ENCODE results near the gene DMP1. TPM values are rescaled to one million over a fixed set of nuclear protein-coding genes. Genes with fewer than 3 reads are reported as not detected.
"Not testable (repeated sequence)": the region's sequence is repeated elsewhere in the genome, so short reads cannot be mapped to it uniquely, and the experiment has no call there.

DMP1 gene
- total RNA-seq, 2 experiments from 2014 or later = not detected

- H3K27me3 Mint-ChIP-seq (ENCODE audit: low read depth); H3K27ac Mint-ChIP-seq; H3K4me1 Mint-ChIP-seq (ENCODE audit: low read depth); H3K4me3 Mint-ChIP-seq; CTCF ChIA-PET; H3K36me3 Mint-ChIP-seq (ENCODE audit: low read depth); DNase-seq; intact Hi-C loops (cut with micrococcal nuclease): not testable (repeated sequence)
- H3K9me3 Mint-ChIP-seq = peaks cover 13% of the 10 kb centered on the region
Measured at GRCh38 chr4:87692060-87692459, 42.0 kb downstream of the DMP1 start.

GRCh38 chr4:87697272-87697671 lies 47.2 kb downstream of the DMP1 start:
- DNase-seq = no peak
- intact Hi-C loops (cut with micrococcal nuclease) = no loop called here
- peaks cover 9% of the 10 kb centered on the region for H3K9me3 Mint-ChIP-seq
- CTCF ChIA-PET = interaction anchor here (1.2 to 1.7 kb wide), 2 partner anchors 17 to 152 kb away, joined by 4 to 5 read pairs; no protein-coding TSS in a partner anchor
- no peak overlapping the region for H3K4me3 Mint-ChIP-seq
- no peaks in the 10 kb centered on the region for H3K4me1 Mint-ChIP-seq (ENCODE audit: low read depth)
- peaks cover 1% of the 10 kb centered on the region for H3K36me3 Mint-ChIP-seq (ENCODE audit: low read depth)
- peaks cover 5% of the 10 kb centered on the region for H3K27me3 Mint-ChIP-seq (ENCODE audit: low read depth)
- no peak overlapping the region for H3K27ac Mint-ChIP-seq

- Mint-ChIP-seq H3K36me3 (ENCODE audit: low read depth) (peaks cover under 1% of the 10 kb centered on the region), H3K4me1 (ENCODE audit: low read depth) (no peaks in the 10 kb centered on the region), H3K27me3 (ENCODE audit: low read depth) (peaks cover 4% of the 10 kb centered on the region), H3K9me3 (peaks cover 8% of the 10 kb centered on the region), H3K4me3 (no peak overlapping the region), H3K27ac (no peak overlapping the region)
- CTCF ChIA-PET = interaction anchor here (1.2 to 1.7 kb wide), 2 partner anchors 18 to 152 kb away, joined by 4 to 5 read pairs; no protein-coding TSS in a partner anchor
- DNase-seq = no peak
- intact Hi-C loops (cut with micrococcal nuclease) = no loop called here
Measured at GRCh38 chr4:87697945-87698344, 47.9 kb downstream of the DMP1 start.

- H3K27me3 Mint-ChIP-seq (ENCODE audit: low read depth) = peaks cover under 1% of the 10 kb centered on the region
- H3K27ac Mint-ChIP-seq = no peak overlapping the region
- no peak for DNase-seq
- H3K4me1 Mint-ChIP-seq (ENCODE audit: low read depth) = no peaks in the 10 kb centered on the region
- CTCF ChIA-PET = interaction anchor here (1.2 to 1.7 kb wide), 2 partner anchors 18 to 151 kb away, joined by 4 to 5 read pairs; no protein-coding TSS in a partner anchor
- H3K9me3 Mint-ChIP-seq = peaks cover 3% of the 10 kb centered on the region
- no peak overlapping the region for H3K4me3 Mint-ChIP-seq
- intact Hi-C loops (cut with micrococcal nuclease) = no loop called here
- no peaks in the 10 kb centered on the region for H3K36me3 Mint-ChIP-seq (ENCODE audit: low read depth)
Measured at GRCh38 chr4:87698394-87698793, 48.3 kb downstream of the DMP1 start.

GRCh38 chr4:87704001-87704400 lies 53.9 kb downstream of the DMP1 start:
- no peaks in the 10 kb centered on the region for H3K4me1 Mint-ChIP-seq (ENCODE audit: low read depth)

GRCh38 chr4:87707279-87707918 lies 57.3 kb downstream of the DMP1 start:
- H3K36me3 Mint-ChIP-seq (ENCODE audit: low read depth) = no peaks in the 10 kb centered on the region
- H3K4me1 Mint-ChIP-seq (ENCODE audit: low read depth) = no peaks in the 10 kb centered on the region
- H3K27ac Mint-ChIP-seq = no peak overlapping the region
- no peak for DNase-seq
- no peak overlapping the region for H3K4me3 Mint-ChIP-seq
- H3K9me3 Mint-ChIP-seq = no peaks in the 10 kb centered on the region
- intact Hi-C loops (cut with micrococcal nuclease) = no loop called here
- peaks cover 20% of the 10 kb centered on the region for H3K27me3 Mint-ChIP-seq (ENCODE audit: low read depth)
- CTCF ChIA-PET = no interaction called here

More at GRCh38 chr4:87704001-87704400, 53.9 kb downstream of the DMP1 start:
- H3K27ac Mint-ChIP-seq = no peak overlapping the region
- intact Hi-C loops (cut with micrococcal nuclease) = no loop called here
- H3K9me3 Mint-ChIP-seq = no peaks in the 10 kb centered on the region
- CTCF ChIA-PET = interaction anchor here (0.6 kb wide), 1 partner anchor 202 kb away, joined by 3 read pairs; no protein-coding TSS in a partner anchor
- no peaks in the 10 kb centered on the region for H3K36me3 Mint-ChIP-seq (ENCODE audit: low read depth)
- H3K27me3 Mint-ChIP-seq (ENCODE audit: low read depth) = peaks cover 17% of the 10 kb centered on the region
- no peak for DNase-seq
- no peak overlapping the region for H3K4me3 Mint-ChIP-seq

Other genes with a start within 250 kb of the DMP1 start
- 10 to 100 TPM; 12.1 to 13.4 TPM for gene NUDT9, start 227.7 kb upstream of the DMP1 start, total RNA-seq
- gene SPARCL1, start 120.9 kb upstream of the DMP1 start, total RNA-seq = not detected
- gene DSPP, start 41.8 kb upstream of the DMP1 start, total RNA-seq = not detected
- gene IBSP, start 149.3 kb downstream of the DMP1 start, total RNA-seq = not detected
- gene MEPE, start 182.7 kb downstream of the DMP1 start, total RNA-seq = not detected